Measurements from ENCODE around the gene NEURL1B.

Gene NEURL1B

GRCh38 chr5:172598251-172599203 is 42.5 kb upstream of the NEURL1B start (continued):
- TF ChIP-seq SCRT1 (tag by site-specific recombination; IDR thresholded peaks at IDR 0.05; ENCODE audit: borderline replicate concordance) (no peak), FEZF1 (tag by site-specific recombination; IDR thresholded peaks at IDR 0.05) (no peak), ZNF133 (tag by site-specific recombination; IDR thresholded peaks at IDR 0.05) (no peak), ZNF23 (tag by site-specific recombination; IDR thresholded peaks at IDR 0.05; ENCODE audit: borderline replicate concordance) (no peak), ZNF792 (tag by site-specific recombination; IDR thresholded peaks at IDR 0.05) (no peak), ZNF146 (tag by site-specific recombination; IDR thresholded peaks at IDR 0.05) (no peak), SALL2 (tag by site-specific recombination; IDR thresholded peaks at IDR 0.05; ENCODE audit: borderline replicate concordance) (no peak), ZNF335 (tag by site-specific recombination; conservative IDR thresholded peaks at IDR 0.05) (no peak), ZNF48 (tag by site-specific recombination; IDR thresholded peaks at IDR 0.05) (no peak), ZNF610 (tag by site-specific recombination; IDR thresholded peaks at IDR 0.05; ENCODE audit: borderline replicate concordance) (no peak), ZBTB48 (tag by site-specific recombination; IDR thresholded peaks at IDR 0.05) (no peak), ZNF19 (tag by site-specific recombination; IDR thresholded peaks at IDR 0.05; ENCODE audit: low read depth) (no peak), ZNF449 (tag by site-specific recombination; IDR thresholded peaks at IDR 0.05) (no peak), ZBTB6 (tag by site-specific recombination; IDR thresholded peaks at IDR 0.05) (no peak), ZNF24 (tag by site-specific recombination; IDR thresholded peaks at IDR 0.05) (no peak), ZIC2 (tag by site-specific recombination; IDR thresholded peaks at IDR 0.05) (peak; percentile 81), HOXC10 (CRISPR knock-in tag; IDR thresholded peaks at IDR 0.05) (no peak), ZNF274 (IDR thresholded peaks at IDR 0.05; ENCODE audit: low read length) (no peak), ZNF274 (tag by site-specific recombination; IDR thresholded peaks at IDR 0.05; ENCODE audit: borderline replicate concordance) (no peak), ZFHX2 (tag by site-specific recombination; conservative IDR thresholded peaks at IDR 0.05) (no peak), ZNF555 (tag by site-specific recombination; conservative IDR thresholded peaks at IDR 0.05) (peak; percentile 56), HOXA7 (CRISPR knock-in tag; IDR thresholded peaks at IDR 0.05; ENCODE audit: borderline replicate concordance) (no peak), ZNF791 (tag by site-specific recombination; IDR thresholded peaks at IDR 0.05) (no peak), YY2 (tag by site-specific recombination; IDR thresholded peaks at IDR 0.05) (no peak), ZNF426 (tag by site-specific recombination; IDR thresholded peaks at IDR 0.05) (peak; percentile 78), ZNF221 (tag by site-specific recombination; IDR thresholded peaks at IDR 0.05; ENCODE audit: borderline replicate concordance) (no peak), ZNF544 (tag by site-specific recombination; IDR thresholded peaks at IDR 0.05) (no peak), ZNF202 (tag by site-specific recombination; IDR thresholded peaks at IDR 0.05; ENCODE audit: borderline replicate concordance) (0 out of 2 replicates have a peak, but pooled peaks have one; percentile 62), ZNF292 (tag by site-specific recombination; IDR thresholded peaks at IDR 0.05; ENCODE audit: borderline replicate concordance, low read depth) (no peak), ZNF311 (tag by site-specific recombination; IDR thresholded peaks at IDR 0.05; ENCODE audit: borderline replicate concordance) (no peak)
- TF ChIP-seq, protein P1, sequence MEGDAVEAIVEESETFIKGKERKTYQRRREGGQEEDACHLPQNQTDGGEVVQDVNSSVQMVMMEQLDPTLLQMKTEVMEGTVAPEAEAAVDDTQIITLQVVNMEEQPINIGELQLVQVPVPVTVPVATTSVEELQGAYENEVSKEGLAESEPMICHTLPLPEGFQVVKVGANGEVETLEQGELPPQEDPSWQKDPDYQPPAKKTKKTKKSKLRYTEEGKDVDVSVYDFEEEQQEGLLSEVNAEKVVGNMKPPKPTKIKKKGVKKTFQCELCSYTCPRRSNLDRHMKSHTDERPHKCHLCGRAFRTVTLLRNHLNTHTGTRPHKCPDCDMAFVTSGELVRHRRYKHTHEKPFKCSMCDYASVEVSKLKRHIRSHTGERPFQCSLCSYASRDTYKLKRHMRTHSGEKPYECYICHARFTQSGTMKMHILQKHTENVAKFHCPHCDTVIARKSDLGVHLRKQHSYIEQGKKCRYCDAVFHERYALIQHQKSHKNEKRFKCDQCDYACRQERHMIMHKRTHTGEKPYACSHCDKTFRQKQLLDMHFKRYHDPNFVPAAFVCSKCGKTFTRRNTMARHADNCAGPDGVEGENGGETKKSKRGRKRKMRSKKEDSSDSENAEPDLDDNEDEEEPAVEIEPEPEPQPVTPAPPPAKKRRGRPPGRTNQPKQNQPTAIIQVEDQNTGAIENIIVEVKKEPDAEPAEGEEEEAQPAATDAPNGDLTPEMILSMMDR (tag by site-specific recombination; IDR thresholded peaks at IDR 0.05): no peak
- TF ChIP-seq, protein P2, sequence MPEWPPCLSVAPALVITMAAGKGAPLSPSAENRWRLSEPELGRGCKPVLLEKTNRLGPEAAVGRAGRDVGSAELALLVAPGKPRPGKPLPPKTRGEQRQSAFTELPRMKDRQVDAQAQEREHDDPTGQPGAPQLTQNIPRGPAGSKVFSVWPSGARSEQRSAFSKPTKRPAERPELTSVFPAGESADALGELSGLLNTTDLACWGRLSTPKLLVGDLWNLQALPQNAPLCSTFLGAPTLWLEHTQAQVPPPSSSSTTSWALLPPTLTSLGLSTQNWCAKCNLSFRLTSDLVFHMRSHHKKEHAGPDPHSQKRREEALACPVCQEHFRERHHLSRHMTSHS (tag by site-specific recombination; IDR thresholded peaks at IDR 0.05): no peak
